HepG2 (cell line): Measurements from ENCODE around the gene SLC39A2. TPM values are rescaled to one million over a fixed set of nuclear protein-coding genes. Genes with fewer than 3 reads are reported as not detected.

ENCODE experiments used
- ADNP ChIP-seq: sonication (generic); formaldehyde crosslinking; IDR thresholded peaks from 2 replicates; pipeline ENCODE4 v1.4.0; 2020; ENCODE audit warnings: missing genetic modification reagents
- ASH2L ChIP-seq: fragments of 300-600, 200-600 bp; sonication (generic); IDR thresholded peaks from 2 replicates; pipeline ENCODE4 v1.7.0; 2017; ENCODE audit warnings: low read depth, mild to moderate bottlenecking, moderate library complexity, mixed read lengths, low read length; ENCODE audit not compliant: insufficient read length
- ATF7 ChIP-seq, 2 experiments: fragments of 450-650 bp in 1 of 2; sonication (generic) in 1 of 2; formaldehyde crosslinking in 1 of 2; IDR thresholded peaks; 2 replicates each; pipeline versions ENCODE4 v1.4.0 to v1.6.1; 2016 to 2020; ENCODE audit warnings: antibody characterized with exemption in 1 of 2, mild to moderate bottlenecking in 1 of 2, missing genetic modification reagents in 1 of 2
- HDAC1 ChIP-seq: sonication (generic); formaldehyde crosslinking; IDR thresholded peaks from 2 replicates; pipeline ENCODE4 v1.5.1; 2020; ENCODE audit warnings: mild to moderate bottlenecking, missing genetic modification reagents
- HMGA1 ChIP-seq: sonication (generic); formaldehyde crosslinking; conservative IDR thresholded peaks from 2 replicates; pipeline ENCODE4 v1.4.0; 2020; ENCODE audit warnings: missing genetic modification reagents
- SMAD9 ChIP-seq: sonication (generic); formaldehyde crosslinking; IDR thresholded peaks from 2 replicates; pipeline ENCODE4 v1.5.1; 2020; ENCODE audit warnings: mild to moderate bottlenecking, missing genetic modification reagents
- ZNF10 ChIP-seq: sonication (generic); formaldehyde crosslinking; IDR thresholded peaks from 2 replicates; pipeline ENCODE4 v1.4.0; 2020; ENCODE audit warnings: mild to moderate bottlenecking, low read depth, missing genetic modification reagents, borderline replicate concordance
- ZNF136 ChIP-seq: sonication (generic); formaldehyde crosslinking; IDR thresholded peaks from 2 replicates; pipeline ENCODE4 v1.8.1; 2022; ENCODE audit warnings: low read depth, mild to moderate bottlenecking, moderate library complexity, missing genetic modification reagents
- ZNF20 ChIP-seq: sonication (generic); formaldehyde crosslinking; IDR thresholded peaks from 2 replicates; pipeline ENCODE4 v1.4.0; 2020; ENCODE audit warnings: mild to moderate bottlenecking, moderate library complexity, missing genetic modification reagents
- ZNF282 ChIP-seq: fragments of 450-650 bp; IDR thresholded peaks from 2 replicates; pipeline ENCODE4 v1.6.1; 2018; ENCODE audit not compliant: partially characterized antibody
- ZNF343 ChIP-seq: sonication (generic); formaldehyde crosslinking; IDR thresholded peaks from 2 replicates; pipeline ENCODE4 v1.4.0; 2020; ENCODE audit warnings: mild to moderate bottlenecking, missing genetic modification reagents
- ZNF530 ChIP-seq: sonication (generic); formaldehyde crosslinking; IDR thresholded peaks from 2 replicates; pipeline ENCODE4 v1.5.0; 2020; ENCODE audit warnings: low read depth, mild to moderate bottlenecking, missing genetic modification reagents
- ZNF550 ChIP-seq: sonication (generic); formaldehyde crosslinking; IDR thresholded peaks from 2 replicates; pipeline ENCODE4 v1.4.0; 2020; ENCODE audit warnings: mild to moderate bottlenecking, missing genetic modification reagents, borderline replicate concordance
- polyA plus RNA-seq, 8 experiments: library from polyadenylated mRNA; depleted of rRNA in 3 of 8; stranded (reverse) in 7 of 8; unstranded in 1 of 8; fragments of >200 nt; fragmentation: Illumina TruSeq in 4 of 8; extraction: Trizol in 4 of 8; gene quantifications; 2 replicates each; pipeline versions ENCODE4 v1.2.1 to v1.2.3, GENCODE V29; 2011 to 2016; ENCODE audit warnings: low read depth in 4 of 8, missing spikeins in 1 of 8, mixed read lengths in 1 of 8; ENCODE audit not compliant: insufficient read depth in 1 of 8
- total RNA-seq, 5 experiments: library from RNA; depleted of rRNA; stranded (reverse); fragments of >200 nt; fragmentation: Illumina TruSeq; extraction: Trizol; gene quantifications; 2 replicates each; pipeline ENCODE4 v1.2.3, GENCODE V29; 2016; ENCODE audit warnings: low read depth in 1 of 5
- TF ChIP-seq, protein P1 (sequence below): sonication (generic); formaldehyde crosslinking; IDR thresholded peaks from 2 replicates; pipeline ENCODE4 v1.8.0; 2022; ENCODE audit warnings: missing genetic modification reagents, low read depth, mild to moderate bottlenecking, borderline replicate concordance
- TF ChIP-seq, protein P2 (sequence below): sonication (generic); formaldehyde crosslinking; IDR thresholded peaks from 2 replicates; pipeline ENCODE4 v1.8.1; 2023; ENCODE audit warnings: mild to moderate bottlenecking, missing genetic modification reagents
- TF ChIP-seq, protein P3 (sequence below): IDR thresholded peaks from 2 replicates; pipeline ENCODE4 v1.6.1; 2016; ENCODE audit warnings: control low read depth
- TF ChIP-seq, protein P4 (sequence below): sonication (generic); formaldehyde crosslinking; IDR thresholded peaks from 2 replicates; pipeline ENCODE4 v1.9.0; 2021; ENCODE audit warnings: missing genetic modification reagents, mild to moderate bottlenecking, borderline replicate concordance
- TF ChIP-seq, protein P5 (sequence below): IDR thresholded peaks from 2 replicates; pipeline ENCODE4 v1.6.1; 2012; ENCODE audit warnings: low read length, improper control_type of control experiment
- TF ChIP-seq, protein P6 (sequence below): sonication (generic); formaldehyde crosslinking; IDR thresholded peaks from 2 replicates; pipeline ENCODE4 v1.5.0; 2020; ENCODE audit warnings: mild to moderate bottlenecking, missing genetic modification reagents, borderline replicate concordance

SLC39A2 gene
- total and polyA plus RNA-seq, 2 of the 13 experiments (the other 11 are each of a cell fraction or from before 2014, with no cell fraction given), result 0.08 to 0.11 TPM

DNA sequence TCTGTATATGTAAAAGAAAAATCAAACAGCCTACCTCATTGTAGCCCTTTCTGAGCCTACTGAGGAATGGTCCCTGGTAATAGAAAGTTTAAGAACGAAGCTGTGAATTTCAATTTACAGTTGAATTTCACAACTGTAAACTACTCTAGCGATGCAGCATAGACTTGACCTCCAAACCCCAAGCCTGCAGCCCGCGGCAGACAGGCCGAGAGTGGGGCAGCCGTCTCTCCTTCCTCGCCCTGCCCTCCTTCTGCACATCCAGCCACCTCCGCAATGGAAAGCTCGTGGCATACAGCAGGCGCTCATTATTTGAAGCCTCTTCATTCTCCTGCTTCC is 28.5 kb upstream of the SLC39A2 start (continued):
- TF ChIP-seq, protein P1, sequence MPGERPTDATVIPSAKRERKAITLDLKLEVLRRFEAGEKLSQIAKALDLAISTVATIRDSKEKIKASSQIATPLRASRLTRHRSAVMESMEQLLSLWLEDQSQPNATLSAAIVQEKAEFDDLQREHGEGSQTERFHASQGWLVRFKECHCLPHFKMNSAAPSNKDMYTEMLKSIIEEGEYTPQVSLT (CRISPR knock-in tag), result no peak
- TF ChIP-seq ADNP (CRISPR knock-in tag) (no peak), SMAD9 (CRISPR knock-in tag) (no peak), ASH2L (no peak), ZNF343 (CRISPR knock-in tag) (peak; percentile 71; the same call in 1 of the 2 replicates), HDAC1 (CRISPR knock-in tag) (peak; percentile 23; the same call in 1 of the 2 replicates), ZNF136 (no peak), ZNF530 (CRISPR knock-in tag) (no peak), ZNF282 (no peak), ZNF10 (CRISPR knock-in tag) (no peak), ATF7 (IDR thresholded peaks at IDR 0.05) (no peak), ATF7 (CRISPR knock-in tag; IDR thresholded peaks at IDR 0.05) (no peak), ZNF20 (CRISPR knock-in tag) (no peak), HMGA1 (no peak), ZNF550 (CRISPR knock-in tag) (0 out of 2 replicates have a peak, but pooled peaks have one; percentile 56)
- TF ChIP-seq, protein P2, sequence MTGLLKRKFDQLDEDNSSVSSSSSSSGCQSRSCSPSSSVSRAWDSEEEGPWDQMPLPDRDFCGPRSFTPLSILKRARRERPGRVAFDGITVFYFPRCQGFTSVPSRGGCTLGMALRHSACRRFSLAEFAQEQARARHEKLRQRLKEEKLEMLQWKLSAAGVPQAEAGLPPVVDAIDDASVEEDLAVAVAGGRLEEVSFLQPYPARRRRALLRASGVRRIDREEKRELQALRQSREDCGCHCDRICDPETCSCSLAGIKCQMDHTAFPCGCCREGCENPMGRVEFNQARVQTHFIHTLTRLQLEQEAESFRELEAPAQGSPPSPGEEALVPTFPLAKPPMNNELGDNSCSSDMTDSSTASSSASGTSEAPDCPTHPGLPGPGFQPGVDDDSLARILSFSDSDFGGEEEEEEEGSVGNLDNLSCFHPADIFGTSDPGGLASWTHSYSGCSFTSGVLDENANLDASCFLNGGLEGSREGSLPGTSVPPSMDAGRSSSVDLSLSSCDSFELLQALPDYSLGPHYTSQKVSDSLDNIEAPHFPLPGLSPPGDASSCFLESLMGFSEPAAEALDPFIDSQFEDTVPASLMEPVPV (CRISPR knock-in tag), result no peak
- TF ChIP-seq, protein P3, sequence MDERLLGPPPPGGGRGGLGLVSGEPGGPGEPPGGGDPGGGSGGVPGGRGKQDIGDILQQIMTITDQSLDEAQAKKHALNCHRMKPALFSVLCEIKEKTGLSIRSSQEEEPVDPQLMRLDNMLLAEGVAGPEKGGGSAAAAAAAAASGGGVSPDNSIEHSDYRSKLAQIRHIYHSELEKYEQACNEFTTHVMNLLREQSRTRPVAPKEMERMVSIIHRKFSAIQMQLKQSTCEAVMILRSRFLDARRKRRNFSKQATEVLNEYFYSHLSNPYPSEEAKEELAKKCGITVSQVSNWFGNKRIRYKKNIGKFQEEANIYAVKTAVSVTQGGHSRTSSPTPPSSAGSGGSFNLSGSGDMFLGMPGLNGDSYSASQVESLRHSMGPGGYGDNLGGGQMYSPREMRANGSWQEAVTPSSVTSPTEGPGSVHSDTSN (CRISPR knock-in tag), result no peak
- TF ChIP-seq, protein P4, sequence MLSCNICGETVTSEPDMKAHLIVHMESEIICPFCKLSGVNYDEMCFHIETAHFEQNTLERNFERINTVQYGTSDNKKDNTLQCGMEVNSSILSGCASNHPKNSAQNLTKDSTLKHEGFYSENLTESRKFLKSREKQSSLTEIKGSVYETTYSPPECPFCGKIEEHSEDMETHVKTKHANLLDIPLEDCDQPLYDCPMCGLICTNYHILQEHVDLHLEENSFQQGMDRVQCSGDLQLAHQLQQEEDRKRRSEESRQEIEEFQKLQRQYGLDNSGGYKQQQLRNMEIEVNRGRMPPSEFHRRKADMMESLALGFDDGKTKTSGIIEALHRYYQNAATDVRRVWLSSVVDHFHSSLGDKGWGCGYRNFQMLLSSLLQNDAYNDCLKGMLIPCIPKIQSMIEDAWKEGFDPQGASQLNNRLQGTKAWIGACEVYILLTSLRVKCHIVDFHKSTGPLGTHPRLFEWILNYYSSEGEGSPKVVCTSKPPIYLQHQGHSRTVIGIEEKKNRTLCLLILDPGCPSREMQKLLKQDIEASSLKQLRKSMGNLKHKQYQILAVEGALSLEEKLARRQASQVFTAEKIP (CRISPR knock-in tag), result no peak
- TF ChIP-seq, protein P5, sequence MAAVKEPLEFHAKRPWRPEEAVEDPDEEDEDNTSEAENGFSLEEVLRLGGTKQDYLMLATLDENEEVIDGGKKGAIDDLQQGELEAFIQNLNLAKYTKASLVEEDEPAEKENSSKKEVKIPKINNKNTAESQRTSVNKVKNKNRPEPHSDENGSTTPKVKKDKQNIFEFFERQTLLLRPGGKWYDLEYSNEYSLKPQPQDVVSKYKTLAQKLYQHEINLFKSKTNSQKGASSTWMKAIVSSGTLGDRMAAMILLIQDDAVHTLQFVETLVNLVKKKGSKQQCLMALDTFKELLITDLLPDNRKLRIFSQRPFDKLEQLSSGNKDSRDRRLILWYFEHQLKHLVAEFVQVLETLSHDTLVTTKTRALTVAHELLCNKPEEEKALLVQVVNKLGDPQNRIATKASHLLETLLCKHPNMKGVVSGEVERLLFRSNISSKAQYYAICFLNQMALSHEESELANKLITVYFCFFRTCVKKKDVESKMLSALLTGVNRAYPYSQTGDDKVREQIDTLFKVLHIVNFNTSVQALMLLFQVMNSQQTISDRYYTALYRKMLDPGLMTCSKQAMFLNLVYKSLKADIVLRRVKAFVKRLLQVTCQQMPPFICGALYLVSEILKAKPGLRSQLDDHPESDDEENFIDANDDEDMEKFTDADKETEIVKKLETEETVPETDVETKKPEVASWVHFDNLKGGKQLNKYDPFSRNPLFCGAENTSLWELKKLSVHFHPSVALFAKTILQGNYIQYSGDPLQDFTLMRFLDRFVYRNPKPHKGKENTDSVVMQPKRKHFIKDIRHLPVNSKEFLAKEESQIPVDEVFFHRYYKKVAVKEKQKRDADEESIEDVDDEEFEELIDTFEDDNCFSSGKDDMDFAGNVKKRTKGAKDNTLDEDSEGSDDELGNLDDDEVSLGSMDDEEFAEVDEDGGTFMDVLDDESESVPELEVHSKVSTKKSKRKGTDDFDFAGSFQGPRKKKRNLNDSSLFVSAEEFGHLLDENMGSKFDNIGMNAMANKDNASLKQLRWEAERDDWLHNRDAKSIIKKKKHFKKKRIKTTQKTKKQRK, result no peak
- TF ChIP-seq, protein P6, sequence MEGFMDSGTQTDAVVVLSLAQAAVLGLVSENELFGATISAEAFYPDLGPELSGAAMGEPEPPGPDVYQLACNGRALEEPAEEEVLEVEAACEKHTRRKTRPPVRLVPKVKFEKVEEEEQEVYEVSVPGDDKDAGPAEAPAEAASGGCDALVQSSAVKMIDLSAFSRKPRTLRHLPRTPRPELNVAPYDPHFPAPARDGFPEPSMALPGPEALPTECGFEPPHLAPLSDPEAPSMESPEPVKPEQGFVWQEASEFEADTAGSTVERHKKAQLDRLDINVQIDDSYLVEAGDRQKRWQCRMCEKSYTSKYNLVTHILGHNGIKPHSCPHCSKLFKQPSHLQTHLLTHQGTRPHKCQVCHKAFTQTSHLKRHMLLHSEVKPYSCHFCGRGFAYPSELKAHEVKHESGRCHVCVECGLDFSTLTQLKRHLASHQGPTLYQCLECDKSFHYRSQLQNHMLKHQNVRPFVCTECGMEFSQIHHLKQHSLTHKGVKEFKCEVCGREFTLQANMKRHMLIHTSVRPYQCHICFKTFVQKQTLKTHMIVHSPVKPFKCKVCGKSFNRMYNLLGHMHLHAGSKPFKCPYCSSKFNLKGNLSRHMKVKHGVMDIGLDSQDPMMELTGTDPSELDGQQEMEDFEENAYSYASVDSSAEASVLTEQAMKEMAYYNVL (CRISPR knock-in tag), result peak; percentile 7; the same call in 1 of the 2 replicates
